Lung microvascular endothelial cell (primary cell): Measurements from ENCODE around the gene LRP1-AS. TPM values are rescaled to one million over a fixed set of nuclear protein-coding genes. Genes with fewer than 3 reads are reported as not detected.

Experiments
- DNase-seq, 2 donors: peaks; one replicate each; pipeline versions ENCODE4 v3.0.0 to v3.0.0-alpha.2; 2010; ENCODE audit warnings: low read depth in 2 of 2
- total RNA-seq: library from RNA; depleted of rRNA; stranded (reverse); fragments of >200 nt; gene quantifications from 2 replicates; pipeline ENCODE4 v1.2.1, GENCODE V29; 2014

Gene LRP1-AS
- total RNA-seq, 1 donor from 2014 or later, result not detected

GRCh38 chr12:57180321-57180989, 33.0 kb upstream of the LRP1-AS start:
- no peak for DNase-seq

GRCh38 chr12:57179331-57180086, 32.1 kb upstream of the LRP1-AS start:
- no peak for DNase-seq

GRCh38 chr12:57178213-57178612, 30.8 kb upstream of the LRP1-AS start:
- DNase-seq, result no peak

- DNase-seq, result no peak
Measured at GRCh38 chr12:57177354-57177753, 29.9 kb upstream of the LRP1-AS start.

GRCh38 chr12:57176846-57177245, 29.4 kb upstream of the LRP1-AS start:
- DNase-seq, result no peak

GRCh38 chr12:57176139-57176477, 28.7 kb upstream of the LRP1-AS start:
- DNase-seq, result no peak

- peak; percentile 73 to 76 for DNase-seq
Measured at GRCh38 chr12:57175428-57176138, 28.2 kb upstream of the LRP1-AS start.

- DNase-seq, result no peak
Measured at GRCh38 chr12:57173683-57174082, 26.3 kb upstream of the LRP1-AS start.

- peak; percentile 40 to 63 for DNase-seq
Measured at GRCh38 chr12:57173089-57173488, 25.7 kb upstream of the LRP1-AS start.

GRCh38 chr12:57171668-57172067, 24.2 kb upstream of the LRP1-AS start:
- DNase-seq, result no peak

- no peak for DNase-seq
Measured at GRCh38 chr12:57170927-57171326, 23.5 kb upstream of the LRP1-AS start.

- DNase-seq, result no peak
Measured at GRCh38 chr12:57170408-57170807, 23.0 kb upstream of the LRP1-AS start.

- DNase-seq, result no peak
Measured at GRCh38 chr12:57169969-57170368, 22.6 kb upstream of the LRP1-AS start.

GRCh38 chr12:57169046-57169795, 21.8 kb upstream of the LRP1-AS start:
- DNase-seq, result no peak

- no peak for DNase-seq
Measured at GRCh38 chr12:57168058-57168457, 20.6 kb upstream of the LRP1-AS start.

- DNase-seq, result peak; percentile 46 to 79
Measured at GRCh38 chr12:57166971-57167371, 19.6 kb upstream of the LRP1-AS start.

- DNase-seq, result no peak
Measured at GRCh38 chr12:57165741-57166140, 18.3 kb upstream of the LRP1-AS start.

GRCh38 chr12:57164966-57165625, 17.7 kb upstream of the LRP1-AS start:
- no peak for DNase-seq

GRCh38 chr12:57164454-57164853, 17.0 kb upstream of the LRP1-AS start:
- DNase-seq, result no peak

- no peak for DNase-seq
Measured at GRCh38 chr12:57162553-57163125, 15.2 kb upstream of the LRP1-AS start.

GRCh38 chr12:57161491-57161890, 14.1 kb upstream of the LRP1-AS start:
- no peak for DNase-seq
